ENCODE results near the gene DNM3.

DNA sequence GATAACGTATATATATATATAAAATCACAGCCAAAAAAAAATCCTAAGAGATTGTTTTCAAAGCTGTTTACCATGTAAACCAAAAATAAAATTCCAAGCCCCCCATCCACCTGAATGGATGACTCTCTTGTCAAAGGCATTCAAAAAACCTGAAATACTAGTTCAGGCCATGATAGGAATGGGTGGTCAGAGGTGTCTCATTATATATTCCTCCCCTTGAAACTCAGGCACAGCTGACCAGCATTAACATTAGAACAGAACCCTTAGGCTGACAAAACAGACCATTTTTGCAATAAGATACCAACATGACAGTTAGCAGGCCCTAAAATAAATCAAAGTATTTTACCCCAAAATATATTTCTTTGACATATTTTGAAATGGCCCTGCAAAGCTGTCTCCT, 122.5 kb downstream of the DNM3 start:
- TF ChIP-seq, protein P1, sequence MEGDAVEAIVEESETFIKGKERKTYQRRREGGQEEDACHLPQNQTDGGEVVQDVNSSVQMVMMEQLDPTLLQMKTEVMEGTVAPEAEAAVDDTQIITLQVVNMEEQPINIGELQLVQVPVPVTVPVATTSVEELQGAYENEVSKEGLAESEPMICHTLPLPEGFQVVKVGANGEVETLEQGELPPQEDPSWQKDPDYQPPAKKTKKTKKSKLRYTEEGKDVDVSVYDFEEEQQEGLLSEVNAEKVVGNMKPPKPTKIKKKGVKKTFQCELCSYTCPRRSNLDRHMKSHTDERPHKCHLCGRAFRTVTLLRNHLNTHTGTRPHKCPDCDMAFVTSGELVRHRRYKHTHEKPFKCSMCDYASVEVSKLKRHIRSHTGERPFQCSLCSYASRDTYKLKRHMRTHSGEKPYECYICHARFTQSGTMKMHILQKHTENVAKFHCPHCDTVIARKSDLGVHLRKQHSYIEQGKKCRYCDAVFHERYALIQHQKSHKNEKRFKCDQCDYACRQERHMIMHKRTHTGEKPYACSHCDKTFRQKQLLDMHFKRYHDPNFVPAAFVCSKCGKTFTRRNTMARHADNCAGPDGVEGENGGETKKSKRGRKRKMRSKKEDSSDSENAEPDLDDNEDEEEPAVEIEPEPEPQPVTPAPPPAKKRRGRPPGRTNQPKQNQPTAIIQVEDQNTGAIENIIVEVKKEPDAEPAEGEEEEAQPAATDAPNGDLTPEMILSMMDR (IDR thresholded peaks at IDR 0.05; ENCODE audit: low read depth, low read length, poor library complexity, severe bottlenecking): no peak
- TF ChIP-seq EZH2phosphoT487 (IDR thresholded peaks at IDR 0.05; ENCODE audit: borderline replicate concordance, low read length): no peak

Data from DOHH2 (cell line).